ENCODE measurements around the gene TTF1. TPM values are rescaled to one million over a fixed set of nuclear protein-coding genes. Genes with fewer than 3 reads are reported as not detected.

TTF1 gene
- total RNA-seq, 1 donor = 8.3 TPM

GRCh38 chr9:132424857-132425674, 18.4 kb upstream of the TTF1 start:
- peaks cover 54% of the 10 kb centered on the region for H3K27me3 ChIP-seq (ENCODE audit: insufficient read depth, low read length)

DNA sequence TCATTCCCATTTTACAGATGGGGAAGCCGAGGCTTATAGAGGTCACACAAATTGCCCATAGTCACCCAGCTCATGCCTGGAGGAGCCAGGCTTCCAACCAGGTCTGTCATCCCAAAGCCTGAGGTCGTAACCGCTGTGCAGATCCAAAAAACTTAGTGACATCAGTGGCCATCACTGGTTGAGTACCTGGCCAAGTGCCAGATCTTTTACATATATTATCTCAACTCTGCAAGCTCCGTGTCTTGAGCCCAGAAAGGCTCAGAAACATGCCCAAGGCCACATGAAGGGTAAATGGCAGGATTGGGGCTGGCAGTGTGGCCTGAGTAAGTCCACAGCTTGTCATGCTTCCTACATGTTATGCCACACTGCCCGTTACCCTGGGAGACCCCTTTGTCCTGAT, 16.9 kb upstream of the TTF1 start:
- Histone ChIP-seq H3K4me1 (ENCODE audit: insufficient read depth, low read length) (no peaks in the 10 kb centered on the region), H3K27ac (ENCODE audit: low read depth, low read length) (no peak overlapping the region), H3K79me2 (ENCODE audit: insufficient read depth, low read length) (no peaks in the 10 kb centered on the region), H4K20me1 (ENCODE audit: insufficient read depth, low read length) (no peaks in the 10 kb centered on the region), H3K4me2 (ENCODE audit: insufficient read depth, low read length) (no peak overlapping the region), H3K9me3 (ENCODE audit: low read depth, low read length) (no peaks in the 10 kb centered on the region), H3K36me3 (ENCODE audit: insufficient read depth, low read length) (no peaks in the 10 kb centered on the region), H3K4me3 (ENCODE audit: insufficient read depth, low read length) (no peak overlapping the region), H2AFZ (ENCODE audit: low read length) (no peak overlapping the region), H3K27me3 (ENCODE audit: insufficient read depth, low read length) (peaks cover 58% of the 10 kb centered on the region)
- no peak for DNase-seq (ENCODE audit: insufficient read length, low spot score, missing footprints)
- TF ChIP-seq CTCF (IDR thresholded peaks at IDR 0.05; ENCODE audit: extremely low read depth, low read depth, low read length) = no peak

More at GRCh38 chr9:132424857-132425674, 18.4 kb upstream of the TTF1 start:
- Histone ChIP-seq H3K4me1 (ENCODE audit: insufficient read depth, low read length) (no peaks in the 10 kb centered on the region), H2AFZ (ENCODE audit: low read length) (no peak overlapping the region), H3K9me3 (ENCODE audit: low read depth, low read length) (no peaks in the 10 kb centered on the region), H3K36me3 (ENCODE audit: insufficient read depth, low read length) (no peaks in the 10 kb centered on the region), H3K79me2 (ENCODE audit: insufficient read depth, low read length) (no peaks in the 10 kb centered on the region), H3K27ac (ENCODE audit: low read depth, low read length) (no peak overlapping the region), H3K4me3 (ENCODE audit: insufficient read depth, low read length) (no peak overlapping the region), H4K20me1 (ENCODE audit: insufficient read depth, low read length) (no peaks in the 10 kb centered on the region), H3K4me2 (ENCODE audit: insufficient read depth, low read length) (no peak overlapping the region)
- no peak for DNase-seq (ENCODE audit: insufficient read length, low spot score, missing footprints)
- TF ChIP-seq CTCF (IDR thresholded peaks at IDR 0.05; ENCODE audit: extremely low read depth, low read depth, low read length) = no peak

GRCh38 chr9:132422574-132422973, 15.9 kb upstream of the TTF1 start:
- peaks cover 65% of the 10 kb centered on the region for H3K27me3 ChIP-seq (ENCODE audit: insufficient read depth, low read length)
- H2AFZ ChIP-seq (ENCODE audit: low read length) = no peak overlapping the region
- no peak overlapping the region for H3K27ac ChIP-seq (ENCODE audit: low read depth, low read length)
- H4K20me1 ChIP-seq (ENCODE audit: insufficient read depth, low read length) = no peaks in the 10 kb centered on the region
- H3K4me1 ChIP-seq (ENCODE audit: insufficient read depth, low read length) = no peaks in the 10 kb centered on the region
- no peaks in the 10 kb centered on the region for H3K9me3 ChIP-seq (ENCODE audit: low read depth, low read length)
- no peak for TF ChIP-seq CTCF (IDR thresholded peaks at IDR 0.05; ENCODE audit: extremely low read depth, low read depth, low read length)
- H3K79me2 ChIP-seq (ENCODE audit: insufficient read depth, low read length) = no peaks in the 10 kb centered on the region
- H3K4me3 ChIP-seq (ENCODE audit: insufficient read depth, low read length) = no peak overlapping the region
- H3K4me2 ChIP-seq (ENCODE audit: insufficient read depth, low read length) = no peak overlapping the region
- no peaks in the 10 kb centered on the region for H3K36me3 ChIP-seq (ENCODE audit: insufficient read depth, low read length)
- DNase-seq (ENCODE audit: insufficient read length, low spot score, missing footprints) = no peak

DNA sequence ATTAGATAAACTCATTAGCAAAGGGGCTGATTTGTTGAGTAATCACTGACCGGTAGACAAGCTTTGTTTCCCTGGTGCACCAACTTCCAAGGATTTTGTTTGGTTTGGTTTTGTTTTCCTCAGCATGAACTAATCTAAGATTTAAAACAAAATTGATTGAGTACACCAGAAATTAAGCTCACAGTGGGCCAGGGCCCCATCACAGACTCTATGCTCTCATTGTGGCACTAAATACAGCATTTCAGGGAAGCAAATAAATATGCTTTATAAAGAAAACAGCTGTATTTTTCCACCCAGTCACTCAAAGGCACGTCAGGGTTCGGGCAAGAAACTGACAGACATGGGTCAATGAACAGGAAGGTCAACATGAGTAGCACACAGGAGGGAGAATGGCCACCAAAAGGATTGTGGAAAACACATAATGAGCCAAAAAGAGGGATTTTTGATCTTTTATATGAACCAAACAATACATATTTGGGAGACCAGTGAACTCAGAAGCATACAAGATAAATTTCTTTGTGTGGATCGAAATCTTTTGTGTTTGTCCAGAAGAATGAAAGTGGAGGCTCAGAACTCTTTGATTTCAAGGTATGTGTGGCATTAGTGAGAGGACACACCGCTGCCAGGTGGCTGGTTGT, 12.2 kb upstream of the TTF1 start:
- Histone ChIP-seq H3K27ac (ENCODE audit: low read depth, low read length) (no peak overlapping the region), H3K4me2 (ENCODE audit: insufficient read depth, low read length) (no peak overlapping the region), H3K79me2 (ENCODE audit: insufficient read depth, low read length) (no peaks in the 10 kb centered on the region), H3K36me3 (ENCODE audit: insufficient read depth, low read length) (no peaks in the 10 kb centered on the region), H2AFZ (ENCODE audit: low read length) (no peak overlapping the region), H4K20me1 (ENCODE audit: insufficient read depth, low read length) (no peaks in the 10 kb centered on the region), H3K4me1 (ENCODE audit: insufficient read depth, low read length) (no peaks in the 10 kb centered on the region), H3K27me3 (ENCODE audit: insufficient read depth, low read length) (peaks cover 58% of the 10 kb centered on the region), H3K4me3 (ENCODE audit: insufficient read depth, low read length) (no peak overlapping the region), H3K9me3 (ENCODE audit: low read depth, low read length) (no peaks in the 10 kb centered on the region)
- DNase-seq (ENCODE audit: insufficient read length, low spot score, missing footprints) = no peak
- no peak for TF ChIP-seq CTCF (IDR thresholded peaks at IDR 0.05; ENCODE audit: extremely low read depth, low read depth, low read length)

Measured in osteoblast (primary cell).